Keratinocyte (primary cell): ENCODE measurements around the gene UCHL1.

ENCODE experiments used
- EZH2 ChIP-seq: IDR thresholded peaks from one replicate; pipeline ENCODE4 v1.6.1; 2012; ENCODE audit warnings: inconsistent platforms, mild to moderate bottlenecking, low read length, moderate library complexity
- TF ChIP-seq, protein P1 (sequence below), 3 experiments: IDR thresholded peaks in 1 of 3; conservative IDR thresholded peaks in 1 of 3; optimal IDR thresholded peaks in 1 of 3; 2 replicates in 2 of 3; 3 replicates in 1 of 3; pipeline versions ENCODE3 to v1.5.1; 2011; ENCODE audit warnings: low read length in 3 of 3, mild to moderate bottlenecking in 3 of 3, moderate library complexity in 2 of 3, control low read depth in 1 of 3, inconsistent platforms in 1 of 3; ENCODE audit not compliant: insufficient read depth in 2 of 3; ENCODE audit errors: extremely low read depth in 1 of 3

DNA sequence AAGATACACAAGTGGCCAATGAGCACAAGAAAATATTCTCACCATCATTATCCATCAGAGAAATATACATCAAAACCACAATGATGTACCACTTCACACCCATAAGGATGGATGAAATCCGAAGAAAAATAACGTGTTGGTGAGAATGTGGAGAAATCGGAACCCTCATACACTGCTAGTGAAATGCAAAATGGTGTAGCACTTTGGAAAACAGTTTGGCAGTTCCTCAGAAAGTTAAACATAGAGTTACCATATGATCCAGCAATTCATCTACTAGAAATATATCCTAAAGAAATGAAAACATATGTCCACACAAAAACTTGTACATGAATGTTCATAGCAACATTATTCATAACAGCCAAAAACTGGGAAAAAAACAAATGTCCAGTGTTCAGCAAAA, 23.9 kb upstream of the UCHL1 start:
- TF ChIP-seq, protein P1, sequence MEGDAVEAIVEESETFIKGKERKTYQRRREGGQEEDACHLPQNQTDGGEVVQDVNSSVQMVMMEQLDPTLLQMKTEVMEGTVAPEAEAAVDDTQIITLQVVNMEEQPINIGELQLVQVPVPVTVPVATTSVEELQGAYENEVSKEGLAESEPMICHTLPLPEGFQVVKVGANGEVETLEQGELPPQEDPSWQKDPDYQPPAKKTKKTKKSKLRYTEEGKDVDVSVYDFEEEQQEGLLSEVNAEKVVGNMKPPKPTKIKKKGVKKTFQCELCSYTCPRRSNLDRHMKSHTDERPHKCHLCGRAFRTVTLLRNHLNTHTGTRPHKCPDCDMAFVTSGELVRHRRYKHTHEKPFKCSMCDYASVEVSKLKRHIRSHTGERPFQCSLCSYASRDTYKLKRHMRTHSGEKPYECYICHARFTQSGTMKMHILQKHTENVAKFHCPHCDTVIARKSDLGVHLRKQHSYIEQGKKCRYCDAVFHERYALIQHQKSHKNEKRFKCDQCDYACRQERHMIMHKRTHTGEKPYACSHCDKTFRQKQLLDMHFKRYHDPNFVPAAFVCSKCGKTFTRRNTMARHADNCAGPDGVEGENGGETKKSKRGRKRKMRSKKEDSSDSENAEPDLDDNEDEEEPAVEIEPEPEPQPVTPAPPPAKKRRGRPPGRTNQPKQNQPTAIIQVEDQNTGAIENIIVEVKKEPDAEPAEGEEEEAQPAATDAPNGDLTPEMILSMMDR (optimal IDR thresholded peaks at IDR 0.05 in 1 of 3, IDR thresholded peaks at IDR 0.05 in 1 of 3, conservative IDR thresholded peaks at IDR 0.05 in 1 of 3; ENCODE audit: extremely low read depth in 1 of 3, insufficient read depth in 2 of 3, low read length in 3 of 3), result no peak
- TF ChIP-seq EZH2, result no peak
